COLO668 (cell line): ENCODE data around the gene GRPEL2.
"Not testable (repeated sequence)": the region's sequence is repeated elsewhere in the genome, so short reads cannot be mapped to it uniquely, and the experiment has no call there.

Source experiments
- DNase-seq: peaks from one replicate; lab custom pipeline; 2025; ENCODE audit not compliant: unreplicated experiment; lab: John Stamatoyannopoulos, UW

Gene GRPEL2

DNA sequence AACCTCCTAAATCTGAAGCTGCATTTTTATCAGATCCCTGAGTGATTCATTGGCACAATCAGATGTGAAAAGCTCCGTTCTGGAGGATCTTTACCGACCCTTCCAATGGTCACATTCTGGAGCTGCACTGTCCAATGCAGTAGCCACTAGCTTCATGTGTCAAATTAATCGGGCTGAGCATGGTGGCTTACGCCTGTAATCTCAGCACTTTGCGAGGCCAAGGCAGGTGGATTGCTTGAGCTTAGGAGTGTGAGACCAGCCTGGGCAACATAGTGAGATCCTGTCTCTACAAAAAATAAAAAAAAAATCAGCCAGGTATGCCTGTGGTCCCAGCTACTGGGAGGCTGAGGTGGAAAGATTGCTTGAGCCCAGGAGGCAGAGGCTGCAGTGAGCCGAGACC is 30.1 kb downstream of the GRPEL2 start:
- no peak for DNase-seq

DNA sequence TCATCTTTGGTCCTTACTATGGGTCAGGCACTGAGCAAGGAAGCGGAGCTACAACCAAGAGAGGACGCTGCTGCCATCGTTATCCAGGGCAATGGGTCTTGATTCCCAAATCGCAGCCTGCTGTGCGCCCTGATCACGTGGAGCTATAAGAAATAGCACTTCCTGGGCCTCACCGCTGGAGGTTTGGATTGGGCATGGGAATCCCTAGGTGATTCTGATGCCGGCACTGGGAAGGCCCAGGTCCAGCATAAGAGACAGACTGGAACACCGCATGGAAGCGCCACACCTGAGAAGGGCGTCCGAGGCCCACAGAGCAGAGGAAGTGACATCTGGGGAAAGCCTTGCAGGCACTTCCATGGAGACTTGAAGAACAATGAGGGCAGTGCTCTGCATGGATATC is 30.8 kb downstream of the GRPEL2 start:
- DNase-seq, result no peak

DNA sequence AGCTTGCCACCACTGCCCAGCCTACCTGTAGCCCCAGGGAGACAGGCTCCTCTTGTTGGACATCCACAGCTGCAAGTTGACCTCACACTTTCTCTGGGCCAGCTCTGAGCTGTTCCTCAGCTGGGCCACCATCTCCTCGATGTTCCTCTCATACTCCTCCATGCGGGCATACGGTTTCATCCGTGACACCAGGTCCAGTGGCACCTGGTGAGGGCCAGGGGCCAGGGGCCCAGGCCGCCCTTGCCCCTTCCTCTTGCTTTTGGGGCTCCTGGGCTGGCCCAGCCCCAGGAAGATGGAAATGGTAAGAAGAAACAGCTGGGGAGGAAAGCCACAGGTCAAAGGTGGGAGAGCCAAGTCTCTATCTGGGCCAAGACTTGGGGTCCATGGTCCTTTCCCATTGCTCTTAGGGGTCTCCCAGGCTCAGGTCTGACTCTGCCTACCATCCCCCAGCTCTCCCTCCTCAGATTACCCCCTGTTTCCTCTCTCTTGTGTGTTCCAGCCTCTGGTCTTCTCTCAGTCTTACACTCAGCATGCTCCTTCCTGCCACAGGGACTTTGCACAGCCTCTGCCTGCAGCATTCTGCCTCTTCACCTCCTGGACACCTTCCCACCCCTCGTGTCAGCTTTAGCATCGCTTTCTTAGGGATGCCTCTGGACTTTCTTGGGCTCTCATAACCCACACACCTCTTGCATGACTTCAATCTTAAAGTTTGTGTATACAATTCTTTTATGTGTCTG is 31.6 kb downstream of the GRPEL2 start:
- DNase-seq, result no peak

GRCh38 chr5:149378241-149378820 is 33.0 kb downstream of the GRPEL2 start:
- no peak for DNase-seq

DNA sequence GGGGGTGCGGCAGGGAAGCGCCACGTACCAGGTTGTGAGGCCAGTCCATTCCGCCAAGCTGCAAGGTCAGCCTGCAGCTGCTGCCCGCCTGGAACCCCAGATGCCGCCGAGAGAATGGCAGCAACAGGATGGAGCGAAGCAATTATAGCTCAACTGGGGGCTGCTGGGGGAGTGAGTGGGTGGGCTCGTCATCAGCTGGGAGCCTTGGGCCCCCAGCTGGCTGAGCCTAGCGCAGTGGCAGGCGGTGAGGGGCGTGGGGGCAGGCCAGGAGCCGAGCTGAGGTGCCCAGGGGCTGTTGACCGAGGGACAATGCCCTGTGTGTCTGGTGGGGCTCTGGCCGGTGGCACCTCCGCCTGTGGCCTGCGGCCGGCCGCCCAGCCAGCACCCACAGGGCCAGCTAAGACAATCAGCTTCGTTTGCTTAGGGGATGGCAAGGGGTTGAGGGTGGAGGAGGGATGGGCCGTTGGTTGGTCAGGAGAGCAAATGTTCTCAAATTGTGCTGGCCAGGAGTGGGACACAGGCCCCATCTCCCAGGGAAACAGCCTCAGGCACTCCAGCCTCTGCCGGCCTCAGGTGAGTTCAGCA is 34.0 kb downstream of the GRPEL2 start, which contains the start of gene IL17B:
Gene IL17B, minus strand, starts transcription at position 116 of the 585 bp plus-strand sequence. Its CDS starts 67 bp downstream, at position 49.
- no peak for DNase-seq

DNA sequence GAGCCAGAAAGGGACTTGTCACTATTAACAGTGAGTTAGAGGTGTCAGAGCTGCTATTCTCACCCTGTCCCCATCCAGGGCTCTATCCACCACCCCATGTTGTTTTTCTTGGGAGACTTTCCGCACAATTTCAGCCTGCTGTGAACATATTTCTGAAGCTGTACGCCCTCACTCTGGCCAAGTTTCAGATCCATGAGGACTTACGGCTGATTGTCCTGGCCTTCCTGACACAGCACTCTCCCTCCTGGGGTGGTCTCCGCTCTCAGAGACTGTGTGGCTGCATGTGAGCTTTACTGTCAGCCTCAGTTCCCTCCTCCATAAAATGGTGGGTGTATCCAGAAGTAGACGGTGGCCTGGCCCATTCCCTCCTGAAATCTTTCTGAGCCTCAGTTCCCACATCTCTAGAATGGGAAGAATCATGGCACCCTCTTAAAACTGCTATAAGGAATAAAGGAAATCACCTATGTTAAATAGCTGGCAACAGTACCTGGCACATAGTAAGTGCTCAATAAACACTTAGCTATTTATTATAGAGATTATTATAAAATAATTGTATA is 34.6 kb downstream of the GRPEL2 start:
- no peak for DNase-seq

DNA sequence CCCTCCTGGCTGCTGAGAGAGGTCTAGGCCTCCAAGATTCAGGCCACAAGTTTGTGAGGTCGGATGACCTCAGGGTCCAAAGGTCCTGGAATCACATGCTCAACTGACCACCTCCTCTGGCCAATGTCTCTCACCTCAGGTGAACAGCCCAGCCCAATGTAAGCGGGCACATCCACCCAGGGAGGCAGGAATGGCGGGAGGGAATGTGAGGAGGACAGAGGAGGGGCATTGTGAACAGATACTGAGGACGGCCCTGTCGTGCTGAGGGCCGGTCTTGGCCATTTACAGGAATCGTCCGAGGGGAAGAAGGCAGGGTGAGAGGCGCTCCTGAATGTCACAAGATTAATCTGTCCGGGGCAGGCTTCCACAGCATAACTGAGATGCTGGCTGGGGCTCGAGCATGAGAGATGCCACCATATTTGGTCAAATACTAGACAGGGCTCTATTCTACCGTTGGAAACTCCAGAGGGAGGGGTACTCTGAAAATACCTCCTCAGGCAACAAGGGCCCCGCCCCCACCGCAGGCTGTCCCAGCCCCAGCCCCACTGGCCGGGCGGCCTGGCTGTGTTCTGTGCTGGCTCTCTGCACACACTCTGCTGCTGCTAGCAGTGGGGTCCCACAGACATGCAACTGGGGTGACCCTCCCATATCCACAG is 35.3 kb downstream of the GRPEL2 start:
- no peak for DNase-seq

DNA sequence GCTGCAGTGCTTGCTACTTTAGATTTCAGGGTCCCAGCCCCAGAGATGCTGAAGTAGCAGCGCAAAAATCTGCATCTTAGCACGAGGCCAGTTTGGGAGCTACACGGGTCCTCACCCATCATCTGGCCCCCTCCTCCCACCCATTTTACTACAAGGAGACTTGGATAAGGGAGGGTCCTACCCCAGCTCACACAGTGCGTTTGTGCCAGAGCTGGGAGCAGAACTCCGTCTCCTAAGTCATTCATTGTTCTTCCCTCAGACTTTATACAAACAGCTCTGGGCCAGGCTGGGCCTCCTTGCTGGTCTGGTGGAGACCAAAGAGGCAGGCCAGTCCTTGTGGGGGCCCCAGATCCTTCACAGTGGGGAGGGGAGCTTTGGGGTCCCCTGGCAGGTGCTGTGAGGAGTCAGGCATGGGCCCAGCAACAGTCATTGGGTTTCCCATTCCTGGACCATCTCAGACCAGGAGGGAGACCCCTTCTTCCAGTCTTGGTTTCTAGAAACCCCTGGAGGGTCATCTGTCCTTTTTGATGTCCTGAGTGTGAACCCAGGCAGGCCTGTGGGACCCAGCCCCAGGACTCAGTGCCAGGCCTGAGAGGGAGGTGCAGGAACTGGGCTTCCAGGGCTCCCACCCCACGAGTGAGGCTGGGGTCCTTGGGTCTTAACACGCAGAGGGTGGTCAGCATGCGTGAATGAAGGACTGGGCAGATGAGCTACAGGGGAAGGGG is 36.1 kb downstream of the GRPEL2 start:
- DNase-seq, result no peak

DNA sequence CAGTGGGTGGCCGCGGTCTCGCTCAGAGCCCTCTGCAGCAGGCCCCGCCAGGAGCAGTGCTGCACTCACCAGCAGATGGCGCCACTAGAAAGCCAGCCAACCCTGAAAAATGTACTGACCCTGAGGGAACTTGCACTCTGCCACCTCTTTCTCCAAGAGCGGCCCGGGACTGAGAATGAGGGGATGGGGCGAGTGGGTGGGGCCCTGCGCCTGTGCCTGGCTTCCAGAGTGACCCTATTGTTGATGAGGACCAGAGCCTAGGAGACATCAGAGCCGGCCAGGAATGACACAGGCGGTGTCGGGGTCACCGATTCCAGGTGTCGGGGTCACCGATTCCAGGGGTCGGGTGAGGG is 36.7 kb downstream of the GRPEL2 start:
- peak; percentile 44 for DNase-seq

DNA sequence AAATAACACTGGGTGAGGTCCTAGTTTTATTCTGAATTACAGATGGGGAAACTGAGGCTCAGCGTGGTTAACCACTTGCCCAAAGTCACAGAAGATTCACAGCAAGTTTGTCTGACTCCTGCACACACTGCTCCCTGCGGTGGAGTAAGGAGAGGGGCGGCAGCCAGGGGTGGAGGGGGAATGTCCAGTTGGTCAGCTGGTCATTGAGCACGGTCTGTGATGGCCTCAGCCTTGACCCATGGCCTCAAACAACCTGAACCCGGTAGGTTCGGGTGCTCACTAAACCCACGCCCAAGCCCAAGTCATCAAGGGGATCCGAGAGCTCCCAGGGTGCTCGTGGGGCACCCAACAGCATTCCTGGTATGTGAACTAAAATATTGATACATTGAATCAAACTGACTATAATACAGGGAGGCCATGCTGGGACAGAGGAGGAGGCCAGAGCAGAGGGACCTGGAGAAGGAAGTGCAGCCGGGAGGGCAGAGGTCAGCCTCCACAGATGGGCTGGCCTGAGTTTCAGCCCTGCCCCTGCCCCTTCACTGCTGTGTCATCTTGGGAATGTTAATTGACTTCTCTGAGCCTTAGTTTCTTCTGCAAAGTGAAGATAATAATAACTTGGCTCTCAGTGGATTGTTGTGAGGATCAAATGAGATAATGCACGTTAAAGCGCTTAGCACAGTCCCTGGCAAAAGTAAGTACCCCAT is 37.4 kb downstream of the GRPEL2 start:
- no peak for DNase-seq

GRCh38 chr5:149383399-149383798 is 38.1 kb downstream of the GRPEL2 start:
- DNase-seq, result no peak

GRCh38 chr5:149386166-149386565 is 40.9 kb downstream of the GRPEL2 start:
- no peak for DNase-seq

- DNase-seq, result no peak
These were observed 41.9 kb downstream of the GRPEL2 start for GRCh38 chr5:149387081-149387631.

- no peak for DNase-seq
These were observed 42.7 kb downstream of the GRPEL2 start for GRCh38 chr5:149387982-149388381.

GRCh38 chr5:149388498-149389190 is 43.3 kb downstream of the GRPEL2 start:
- DNase-seq, result no peak

- no peak for DNase-seq
These were observed 44.5 kb downstream of the GRPEL2 start for GRCh38 chr5:149389552-149390495.

GRCh38 chr5:149391076-149391475 is 45.8 kb downstream of the GRPEL2 start:
- not testable (repeated sequence) for DNase-seq

- DNase-seq, result no peak
These were observed 46.2 kb downstream of the GRPEL2 start for GRCh38 chr5:149391524-149391923.
